Neural crest cell (in vitro differentiated cells): ENCODE results near the gene GRK5. TPM values are rescaled to one million over a fixed set of nuclear protein-coding genes. Genes with fewer than 3 reads are reported as not detected.

ENCODE experiments used
- DNase-seq: peaks from one replicate; pipeline ENCODE4 v3.0.0; 2021; ENCODE audit warnings: low read depth, mixed read lengths, low spot score
- H3K27ac Mint-ChIP-seq: one replicate; pipeline ENCODE4 v1.8.0; 2021; ENCODE audit warnings: mild to moderate bottlenecking, mixed read lengths; ENCODE audit not compliant: unreplicated experiment
- H3K27me3 Mint-ChIP-seq: 2 replicates; pipeline ENCODE4 v1.8.0; 2021; ENCODE audit warnings: low read depth, mild to moderate bottlenecking, mixed read lengths
- H3K36me3 Mint-ChIP-seq: 2 replicates; pipeline ENCODE4 v1.8.0; 2021; ENCODE audit warnings: low read depth, mild to moderate bottlenecking, mixed read lengths
- H3K4me1 Mint-ChIP-seq: 2 replicates; pipeline ENCODE4 v1.8.0; 2021; ENCODE audit warnings: mixed read lengths
- H3K4me3 Mint-ChIP-seq: one replicate; pipeline ENCODE4 v1.8.0; 2021; ENCODE audit warnings: mild to moderate bottlenecking, mixed read lengths
- H3K9me3 Mint-ChIP-seq: 2 replicates; pipeline ENCODE4 v1.8.0; 2021; ENCODE audit warnings: mixed read lengths
- CTCF ChIP-seq: fragments of 200-600 bp; sonication (generic); conservative IDR thresholded peaks from 2 replicates; pipeline ENCODE4 v1.5.0; 2021; ENCODE audit warnings: antibody characterized with exemption, mild to moderate bottlenecking
- total RNA-seq: library from RNA; stranded (reverse); gene quantifications from 2 replicates; pipeline ENCODE4 v1.2.1, GENCODE V29; 2021

Gene GRK5
- total RNA-seq, 1 donor from 2014 or later: 13.5 TPM

GRCh38 chr10:119397416-119397815, 190.0 kb downstream of the GRK5 start:
- H3K9me3 Mint-ChIP-seq: no peaks in the 10 kb centered on the region
- no peak for TF ChIP-seq CTCF
- no peak for DNase-seq
- no peak overlapping the region for H3K27ac Mint-ChIP-seq
- no peak overlapping the region for H3K4me3 Mint-ChIP-seq
- peaks cover 2% of the 10 kb centered on the region for H3K36me3 Mint-ChIP-seq
- H3K4me1 Mint-ChIP-seq: peaks cover 26% of the 10 kb centered on the region
- H3K27me3 Mint-ChIP-seq: no peaks in the 10 kb centered on the region

GRCh38 chr10:119398996-119399395, 191.6 kb downstream of the GRK5 start:
- H3K27me3 Mint-ChIP-seq: no peaks in the 10 kb centered on the region
- no peak overlapping the region for H3K27ac Mint-ChIP-seq
- no peaks in the 10 kb centered on the region for H3K9me3 Mint-ChIP-seq
- TF ChIP-seq CTCF: no peak
- peaks cover 2% of the 10 kb centered on the region for H3K36me3 Mint-ChIP-seq
- no peak for DNase-seq
- H3K4me1 Mint-ChIP-seq: peaks cover 22% of the 10 kb centered on the region
- H3K4me3 Mint-ChIP-seq: no peak overlapping the region

GRCh38 chr10:119399466-119399865, 192.1 kb downstream of the GRK5 start:
- H3K27ac Mint-ChIP-seq: no peak overlapping the region
- peaks cover 19% of the 10 kb centered on the region for H3K4me1 Mint-ChIP-seq
- no peak for TF ChIP-seq CTCF
- peaks cover 2% of the 10 kb centered on the region for H3K36me3 Mint-ChIP-seq
- no peaks in the 10 kb centered on the region for H3K27me3 Mint-ChIP-seq
- no peaks in the 10 kb centered on the region for H3K9me3 Mint-ChIP-seq
- DNase-seq: no peak
- no peak overlapping the region for H3K4me3 Mint-ChIP-seq

GRCh38 chr10:119401671-119402395, 194.5 kb downstream of the GRK5 start:
- H3K36me3 Mint-ChIP-seq: peaks cover 2% of the 10 kb centered on the region
- H3K4me1 Mint-ChIP-seq: peaks cover 33% of the 10 kb centered on the region
- H3K27ac Mint-ChIP-seq: peak overlapping the region; percentile 86
- DNase-seq: no peak
- no peak for TF ChIP-seq CTCF
- H3K9me3 Mint-ChIP-seq: no peaks in the 10 kb centered on the region
- H3K27me3 Mint-ChIP-seq: no peaks in the 10 kb centered on the region
- H3K4me3 Mint-ChIP-seq: no peak overlapping the region

- Mint-ChIP-seq H3K36me3 (no peaks in the 10 kb centered on the region), H3K4me1 (peaks cover 40% of the 10 kb centered on the region), H3K27ac (peak overlapping the region; percentile 12), H3K27me3 (no peaks in the 10 kb centered on the region), H3K4me3 (no peak overlapping the region), H3K9me3 (no peaks in the 10 kb centered on the region)
- TF ChIP-seq CTCF: no peak
- no peak for DNase-seq
Measured at GRCh38 chr10:119403921-119404320, 196.6 kb downstream of the GRK5 start.
